Tibial artery (tissue), 4 donors: Measurements from ENCODE around the gene CMC4.

ENCODE experiments used
- DNase-seq, 2 donors: peaks; one replicate each; pipeline ENCODE4 v3.0.0-alpha.2; 2019
- H3K27ac ChIP-seq, 2 donors: fragments of 200-600 bp; sonication (generic) in 1 of 2; 1 replicate in 1 of 2; 2 replicates in 1 of 2; pipeline ENCODE4 v1.5.1; 2018 to 2019; ENCODE audit warnings: mild to moderate bottlenecking in 1 of 2
- H3K27me3 ChIP-seq, 2 donors: fragments of 200-600 bp; sonication (generic) in 1 of 2; one replicate each; pipeline versions ENCODE4 v1.5.1 to v1.6.0; 2016 to 2019
- H3K36me3 ChIP-seq, 3 donors: fragments of 200-600 bp; sonication (generic) in 2 of 3; one replicate each; pipeline ENCODE4 v1.5.1; 2016 to 2019; ENCODE audit warnings: mild to moderate bottlenecking in 2 of 3
- H3K4me1 ChIP-seq, 4 donors: fragments of 200-600 bp; sonication (generic) in 2 of 4; 1 replicate in 3 of 4; 2 replicates in 1 of 4; pipeline ENCODE4 v1.5.1; 2016 to 2019
- H3K4me3 ChIP-seq, 2 donors: fragments of 200-600 bp; sonication (generic) in 1 of 2; 1 replicate in 1 of 2; 2 replicates in 1 of 2; pipeline ENCODE4 v1.5.1; 2018 to 2019; ENCODE audit warnings: mild to moderate bottlenecking in 2 of 2
- H3K9me3 ChIP-seq, 3 donors: fragments of 200-600 bp; sonication (generic) in 1 of 3; one replicate each; pipeline ENCODE4 v1.5.1; 2016 to 2019
- intact Hi-C: fragments of 100-400 bp; cut with DNase I; formaldehyde crosslinking; loops from one replicate; pipeline ENCODE4 v1.15.0; 2023; ENCODE audit warnings: low total_unique reads
- TF ChIP-seq, protein P1 (sequence below), 2 experiments: fragments of 200-600 bp in 1 of 2; fragments of 450-650 bp in 1 of 2; IDR thresholded peaks; one replicate each; pipeline ENCODE4 v1.5.1; 2017 to 2019; ENCODE audit warnings: antibody characterized with exemption in 2 of 2, mild to moderate bottlenecking in 1 of 2, moderate library complexity in 1 of 2

The CMC4 gene

DNA sequence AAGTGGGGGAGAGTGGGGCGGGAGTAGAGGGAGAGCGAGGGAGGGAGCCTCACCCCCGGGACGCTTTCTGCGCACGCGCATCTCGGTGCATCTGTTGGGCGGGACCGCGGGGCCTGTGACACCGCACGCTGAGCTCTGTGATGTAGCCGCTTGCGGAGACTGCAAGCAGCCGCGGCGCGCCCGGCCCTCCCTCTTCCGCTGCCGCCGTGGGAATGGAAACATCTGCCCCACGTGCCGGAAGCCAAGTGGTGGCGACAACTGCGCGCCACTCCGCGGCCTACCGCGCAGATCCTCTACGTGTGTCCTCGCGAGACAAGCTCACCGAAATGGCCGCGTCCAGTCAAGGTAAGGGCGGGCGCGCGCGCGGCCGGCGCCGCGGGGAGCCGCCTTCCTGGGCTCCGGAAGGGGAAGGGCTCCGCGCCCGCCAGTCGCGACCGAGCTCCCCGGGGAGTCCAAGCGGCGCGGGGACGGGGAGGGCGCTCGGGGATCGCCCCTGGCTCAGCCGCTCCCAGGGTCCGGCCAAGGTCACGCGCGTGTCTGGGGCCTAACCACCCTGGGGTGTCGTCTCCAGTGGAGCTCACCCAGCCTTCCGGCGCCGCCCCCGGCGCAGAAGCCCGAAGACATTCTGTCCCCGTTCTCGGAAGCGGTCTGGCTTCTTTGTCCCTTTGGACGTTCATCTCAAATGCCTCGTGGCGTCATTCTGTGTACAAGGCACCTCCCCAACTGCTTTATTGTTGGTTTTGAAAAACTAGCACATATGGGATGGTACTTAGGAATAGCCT lies 44.0 kb downstream of the CMC4 start, which contains the start of gene FUNDC2:
Gene FUNDC2 (plus strand): TSS at position 118 of the 782 bp plus-strand sequence. CDS start 95 bp downstream, at position 213.
- intact Hi-C loops = no loop called here
- no peaks in the 10 kb centered on the region for H3K36me3 ChIP-seq
- H3K27ac ChIP-seq = peak within 1 kb of the TSS; percentile 95
- H3K4me1 ChIP-seq = peaks cover 0 to 14% (median 0%) of the 10 kb centered on the region in 4 donors
- H3K9me3 ChIP-seq = no peaks in the 10 kb centered on the region
- H3K27me3 ChIP-seq = no peaks in the 10 kb centered on the region
- TF ChIP-seq, protein P1, sequence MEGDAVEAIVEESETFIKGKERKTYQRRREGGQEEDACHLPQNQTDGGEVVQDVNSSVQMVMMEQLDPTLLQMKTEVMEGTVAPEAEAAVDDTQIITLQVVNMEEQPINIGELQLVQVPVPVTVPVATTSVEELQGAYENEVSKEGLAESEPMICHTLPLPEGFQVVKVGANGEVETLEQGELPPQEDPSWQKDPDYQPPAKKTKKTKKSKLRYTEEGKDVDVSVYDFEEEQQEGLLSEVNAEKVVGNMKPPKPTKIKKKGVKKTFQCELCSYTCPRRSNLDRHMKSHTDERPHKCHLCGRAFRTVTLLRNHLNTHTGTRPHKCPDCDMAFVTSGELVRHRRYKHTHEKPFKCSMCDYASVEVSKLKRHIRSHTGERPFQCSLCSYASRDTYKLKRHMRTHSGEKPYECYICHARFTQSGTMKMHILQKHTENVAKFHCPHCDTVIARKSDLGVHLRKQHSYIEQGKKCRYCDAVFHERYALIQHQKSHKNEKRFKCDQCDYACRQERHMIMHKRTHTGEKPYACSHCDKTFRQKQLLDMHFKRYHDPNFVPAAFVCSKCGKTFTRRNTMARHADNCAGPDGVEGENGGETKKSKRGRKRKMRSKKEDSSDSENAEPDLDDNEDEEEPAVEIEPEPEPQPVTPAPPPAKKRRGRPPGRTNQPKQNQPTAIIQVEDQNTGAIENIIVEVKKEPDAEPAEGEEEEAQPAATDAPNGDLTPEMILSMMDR (IDR thresholded peaks at IDR 0.05) = no peak
- H3K4me3 ChIP-seq = peak within 1 kb of the TSS; percentile 69 to 77
- peak; percentile 90 to 97 for DNase-seq

DNA sequence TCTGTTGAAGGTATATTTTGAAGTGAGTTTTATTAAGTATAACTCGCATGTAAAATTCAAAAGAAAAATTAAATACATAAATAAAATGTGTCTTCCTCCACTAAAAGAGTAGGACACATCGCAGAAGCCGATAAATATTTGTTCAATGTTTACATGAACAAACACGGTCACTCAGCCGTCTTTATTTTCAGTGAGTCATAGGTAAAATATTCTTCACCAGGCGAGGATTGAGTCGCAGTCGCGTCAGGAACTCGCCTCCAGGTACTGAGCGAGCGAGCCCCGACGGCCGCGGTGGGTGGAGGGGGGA lies 44.6 kb downstream of the CMC4 start:
- Histone ChIP-seq H3K4me1 (peaks cover 0 to 14% (median 0%) of the 10 kb centered on the region in 4 donors), H3K27me3 (no peaks in the 10 kb centered on the region), H3K36me3 (no peaks in the 10 kb centered on the region), H3K27ac (peak overlapping the region; percentile 95), H3K4me3 (peak overlapping the region; percentile 69 to 77), H3K9me3 (no peaks in the 10 kb centered on the region)
- TF ChIP-seq, protein P1 (IDR thresholded peaks at IDR 0.05) = no peak
- intact Hi-C loops = no loop called here
- DNase-seq = no peak

DNA sequence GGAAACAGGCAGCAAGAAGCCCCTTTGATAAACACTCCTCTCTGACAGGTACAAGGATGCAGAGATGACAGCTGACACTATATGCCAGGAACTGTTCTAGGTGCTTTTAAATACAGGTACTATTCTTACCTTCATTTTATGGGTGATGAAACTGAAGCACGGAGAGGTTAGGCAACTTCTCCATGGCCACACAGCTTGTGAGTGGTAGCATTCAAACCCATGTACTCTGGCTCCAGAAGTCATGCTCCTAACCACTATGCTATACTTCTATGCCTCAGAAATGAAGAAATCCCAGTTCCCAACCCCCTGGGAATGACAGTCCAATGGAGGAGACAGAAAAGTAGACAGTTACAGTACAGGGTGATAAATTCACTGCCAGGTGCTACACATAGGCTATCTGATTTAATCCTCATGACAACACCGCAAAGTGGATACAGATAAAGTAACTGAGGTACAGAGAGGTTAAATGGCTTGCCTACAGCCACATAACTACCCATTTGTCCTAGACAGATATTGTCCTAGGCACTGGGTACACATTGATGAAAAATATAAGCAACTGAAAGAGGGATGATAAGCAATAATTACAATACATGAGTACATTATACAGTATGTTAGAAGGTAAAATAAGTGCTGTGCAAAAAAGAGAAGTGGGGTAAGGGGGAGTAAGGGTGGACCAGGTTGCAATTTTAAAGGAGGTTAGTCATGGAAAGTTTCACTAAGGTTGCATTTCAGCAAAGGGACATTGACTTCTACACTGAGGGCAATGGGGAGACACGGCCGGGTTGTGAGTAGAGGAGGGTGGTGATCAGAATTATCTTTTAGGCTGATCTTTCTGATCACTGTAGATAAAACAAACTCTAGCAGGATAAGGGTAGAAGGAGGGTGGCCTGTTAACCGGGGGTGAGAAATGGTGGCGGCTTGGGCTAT lies 46.8 kb downstream of the CMC4 start:
- intact Hi-C loops = no loop called here
- Histone ChIP-seq H3K36me3 (no peaks in the 10 kb centered on the region), H3K27me3 (no peaks in the 10 kb centered on the region), H3K4me3 (no peak overlapping the region), H3K9me3 (no peaks in the 10 kb centered on the region), H3K27ac (no peak overlapping the region), H3K4me1 (peaks cover 0 to 12% (median 0%) of the 10 kb centered on the region in 4 donors)
- TF ChIP-seq, protein P1 (IDR thresholded peaks at IDR 0.05) = no peak
- DNase-seq = no peak

- TF ChIP-seq, protein P1 (IDR thresholded peaks at IDR 0.05) = no peak
- intact Hi-C loops = no loop called here
- H3K27me3 ChIP-seq = no peaks in the 10 kb centered on the region
- no peak for DNase-seq
- H3K4me1 ChIP-seq = no peaks in the 10 kb centered on the region
- H3K27ac ChIP-seq = no peak within 1 kb of the TSS
- no peak within 1 kb of the TSS for H3K4me3 ChIP-seq
- no peaks in the 10 kb centered on the region for H3K9me3 ChIP-seq
- no peaks in the 10 kb centered on the region for H3K36me3 ChIP-seq
Observed at GRCh38 chrX:155022585-155022984, 48.4 kb downstream of the CMC4 start, which contains the start of gene F8. TSS of gene F8 (minus strand) at chrX:155022723. CDS start at chrX:155022552, 171 bp downstream.

GRCh38 chrX:155020591-155020990 lies 50.3 kb downstream of the CMC4 start:
- Histone ChIP-seq H3K9me3 (no peaks in the 10 kb centered on the region), H3K27ac (no peak overlapping the region), H3K4me3 (no peak overlapping the region), H3K36me3 (no peaks in the 10 kb centered on the region), H3K4me1 (no peaks in the 10 kb centered on the region), H3K27me3 (no peaks in the 10 kb centered on the region)
- DNase-seq = no peak
- intact Hi-C loops = no loop called here
- TF ChIP-seq, protein P1 (IDR thresholded peaks at IDR 0.05) = no peak
